ENCODE measurements around the gene PRSS36. TPM values are rescaled to one million over a fixed set of nuclear protein-coding genes. Genes with fewer than 3 reads are reported as not detected.

Gene PRSS36
- total RNA-seq, 1 donor from 2014 or later, result 1.3 TPM

- no peak for TF ChIP-seq CTCF (conservative IDR thresholded peaks at IDR 0.05; ENCODE audit: low read depth, low read length)
- H3K4me3 ChIP-seq (ENCODE audit: low read depth, low read length), result no peak overlapping the region
- no peak for DNase-seq (ENCODE audit: low read depth)
Observed at GRCh38 chr16:31110106-31111034, 39.5 kb downstream of the PRSS36 start.

- no peak for DNase-seq (ENCODE audit: low read depth)
- peak overlapping the region; percentile 87 for H3K4me3 ChIP-seq (ENCODE audit: low read depth, low read length)
- no peak for TF ChIP-seq CTCF (conservative IDR thresholded peaks at IDR 0.05; ENCODE audit: low read depth, low read length)
Observed at GRCh38 chr16:31109622-31110021, 40.2 kb downstream of the PRSS36 start.

GRCh38 chr16:31108794-31109558 is 40.9 kb downstream of the PRSS36 start:
- H3K4me3 ChIP-seq (ENCODE audit: low read depth, low read length), result peak overlapping the region; percentile 87
- no peak for TF ChIP-seq CTCF (conservative IDR thresholded peaks at IDR 0.05; ENCODE audit: low read depth, low read length)
- no peak for DNase-seq (ENCODE audit: low read depth)

GRCh38 chr16:31108035-31108793 is 41.7 kb downstream of the PRSS36 start, which contains the start of gene BCKDK:
TSS of gene BCKDK (plus strand) at chr16:31108386. CDS start at chr16:31109224, 838 bp downstream.
- DNase-seq (ENCODE audit: low read depth), result no peak
- H3K4me3 ChIP-seq (ENCODE audit: low read depth, low read length), result peak within 1 kb of the TSS; percentile 87
- TF ChIP-seq CTCF (conservative IDR thresholded peaks at IDR 0.05; ENCODE audit: low read depth, low read length), result no peak

GRCh38 chr16:31107465-31107867 is 42.4 kb downstream of the PRSS36 start:
- DNase-seq (ENCODE audit: low read depth), result no peak
- no peak for TF ChIP-seq CTCF (conservative IDR thresholded peaks at IDR 0.05; ENCODE audit: low read depth, low read length)
- no peak overlapping the region for H3K4me3 ChIP-seq (ENCODE audit: low read depth, low read length)

Data from epithelial cell of proximal tubule (primary cell).